Fibroblast of lung (primary cell): ENCODE measurements around the gene ANGPTL3. TPM values are rescaled to one million over a fixed set of nuclear protein-coding genes. Genes with fewer than 3 reads are reported as not detected.
"Not testable (repeated sequence)": the region's sequence is repeated elsewhere in the genome, so short reads cannot be mapped to it uniquely, and the experiment has no call there.

Source experiments
- DNase-seq, 2 donors: peaks; one replicate each; pipeline versions ENCODE4 v3.0.0 to v3.0.0-alpha.2; 2010; ENCODE audit warnings: low read depth in 2 of 2
- H2AFZ ChIP-seq: 2 replicates; pipeline ENCODE4 v1.5.1; 2012; ENCODE audit warnings: low read length, control low read depth, inconsistent platforms
- H3K27ac ChIP-seq: 2 replicates; pipeline ENCODE4 v1.5.1; 2011; ENCODE audit warnings: low read length, control low read depth; ENCODE audit not compliant: insufficient read depth
- H3K27me3 ChIP-seq: 2 replicates; pipeline ENCODE4 v1.5.1; 2011; ENCODE audit warnings: mild to moderate bottlenecking, low read length; ENCODE audit not compliant: control insufficient read depth, insufficient read depth
- H3K36me3 ChIP-seq: 2 replicates; pipeline ENCODE4 v1.5.1; 2011; ENCODE audit warnings: low read length; ENCODE audit not compliant: control insufficient read depth, insufficient read depth
- H3K4me1 ChIP-seq: 2 replicates; pipeline ENCODE4 v1.5.1; 2011; ENCODE audit warnings: low read length; ENCODE audit not compliant: control insufficient read depth, insufficient read depth; ENCODE audit errors: extremely low read depth
- H3K4me2 ChIP-seq: 2 replicates; pipeline ENCODE4 v1.5.1; 2011; ENCODE audit warnings: low read length, control low read depth; ENCODE audit not compliant: insufficient read depth; ENCODE audit errors: extremely low read depth
- H3K4me3 ChIP-seq, 4 experiments: fragments of 200-600 bp in 1 of 4; sonication (generic) in 1 of 4; replicated peaks in 1 of 4; 2 replicates each; pipeline ENCODE4 v1.5.1; 2011 to 2016; ENCODE audit warnings: low read length in 4 of 4, low read depth in 3 of 4, mild to moderate bottlenecking in 3 of 4, control low read depth in 2 of 4, inconsistent platforms in 1 of 4, mixed read lengths in 1 of 4; ENCODE audit not compliant: insufficient read depth in 1 of 4; ENCODE audit errors: control extremely low read depth in 1 of 4
- H3K79me2 ChIP-seq: 2 replicates; pipeline ENCODE4 v1.5.1; 2012; ENCODE audit warnings: mild to moderate bottlenecking, low read length, inconsistent platforms; ENCODE audit not compliant: control insufficient read depth, insufficient read depth
- H3K9ac ChIP-seq: 2 replicates; pipeline ENCODE4 v1.5.1; 2011; ENCODE audit warnings: mild to moderate bottlenecking, low read length, control low read depth; ENCODE audit not compliant: insufficient read depth
- H3K9me3 ChIP-seq: 2 replicates; pipeline ENCODE4 v1.5.1; 2012; ENCODE audit warnings: low read depth, low read length; ENCODE audit not compliant: control insufficient read depth, insufficient read depth
- H4K20me1 ChIP-seq: 2 replicates; pipeline ENCODE4 v1.5.1; 2011; ENCODE audit warnings: low read length; ENCODE audit not compliant: control insufficient read depth, insufficient read depth; ENCODE audit errors: extremely low read depth
- CTCF ChIP-seq, 2 donors: IDR thresholded peaks in 1 of 2; conservative IDR thresholded peaks in 1 of 2; 1 replicate in 1 of 2; 2 replicates in 1 of 2; pipeline ENCODE4 v1.5.1; 2011 to 2012; ENCODE audit warnings: low read length in 2 of 2, control low read depth in 1 of 2, inconsistent platforms in 1 of 2, low read depth in 1 of 2, mild to moderate bottlenecking in 1 of 2
- EZH2 ChIP-seq: IDR thresholded peaks from 2 replicates; pipeline ENCODE4 v1.5.1; 2012; ENCODE audit warnings: low read length, control low read depth, mild to moderate bottlenecking; ENCODE audit errors: missing control alignments
- polyA minus RNA-seq: library from RNA; depleted of rRNA, polyadenylated mRNA; stranded (reverse); fragments of >200 nt; gene quantifications from 2 replicates; pipeline ENCODE4 v1.2.3, GENCODE V29; 2011; ENCODE audit warnings: low replicate concordance
- polyA plus RNA-seq, 2 donors: library from polyadenylated mRNA; depleted of rRNA in 1 of 2; stranded (reverse) in 1 of 2; unstranded in 1 of 2; fragments of >200 nt; gene quantifications; 2 replicates each; pipeline ENCODE4 v1.2.1, GENCODE V29; 2011 to 2012; ENCODE audit warnings: missing spikeins in 1 of 2
- total RNA-seq: library from RNA; depleted of rRNA; stranded (reverse); fragments of >200 nt; gene quantifications from 2 replicates; pipeline ENCODE4 v1.2.1, GENCODE V29; 2014

ANGPTL3 gene
- total RNA-seq (not detected in 2 replicates), polyA plus RNA-seq (not detected in 2 replicates), polyA minus RNA-seq (not detected in 2 replicates)
- 0.17 TPM in 1 of 2 replicates, not detected in the other for polyA plus RNA-seq (2012)

- H3K27me3 ChIP-seq, result no peaks in the 10 kb centered on the region
- no peak within 1 kb of the TSS for H3K9ac ChIP-seq
- TF ChIP-seq EZH2 (no peak), CTCF (conservative IDR thresholded peaks at IDR 0.05 in 1 of 2, IDR thresholded peaks at IDR 0.05 in 1 of 2; ENCODE audit: low read depth in 1 of 2, low read length in 2 of 2) (no peak)
- H3K79me2 ChIP-seq, result no peaks in the 10 kb centered on the region
- H3K9me3 ChIP-seq, result no peaks in the 10 kb centered on the region
- no peak within 1 kb of the TSS for H2AFZ ChIP-seq
- H3K4me1 ChIP-seq, result no peaks in the 10 kb centered on the region
- no peak for DNase-seq
- H3K4me2 ChIP-seq, result no peak within 1 kb of the TSS
- no peak within 1 kb of the TSS for H3K27ac ChIP-seq
- H4K20me1 ChIP-seq, result no peaks in the 10 kb centered on the region
- H3K36me3 ChIP-seq, result no peaks in the 10 kb centered on the region
- H3K4me3 ChIP-seq, result no peak within 1 kb of the TSS
Measured at GRCh38 chr1:62597281-62597680, at the start of gene ANGPTL3. ANGPTL3 (plus strand) TSS chr1:62597520; CDS start chr1:62597567, 47 bp downstream.

GRCh38 chr1:62561306-62561705 lies 36.0 kb upstream of the ANGPTL3 start:
- no peaks in the 10 kb centered on the region for H3K27me3 ChIP-seq
- H3K79me2 ChIP-seq, result no peaks in the 10 kb centered on the region
- H3K36me3 ChIP-seq, result no peaks in the 10 kb centered on the region
- H4K20me1 ChIP-seq, result no peaks in the 10 kb centered on the region
- no peaks in the 10 kb centered on the region for H3K9me3 ChIP-seq
- no peak overlapping the region for H3K9ac ChIP-seq
- no peak overlapping the region for H2AFZ ChIP-seq
- H3K27ac ChIP-seq, result no peak overlapping the region
- H3K4me2 ChIP-seq, result no peak overlapping the region
- H3K4me3 ChIP-seq, result no peak overlapping the region
- TF ChIP-seq CTCF (conservative IDR thresholded peaks at IDR 0.05 in 1 of 2, IDR thresholded peaks at IDR 0.05 in 1 of 2; ENCODE audit: low read depth in 1 of 2, low read length in 2 of 2), result no peak
- no peak for TF ChIP-seq EZH2
- no peaks in the 10 kb centered on the region for H3K4me1 ChIP-seq
- no peak for DNase-seq

- not testable (repeated sequence) for H3K36me3 ChIP-seq, H4K20me1 ChIP-seq, H3K79me2 ChIP-seq, H3K9me3 ChIP-seq, H3K27me3 ChIP-seq, H3K27ac ChIP-seq, H3K4me3 ChIP-seq, DNase-seq, H3K4me1 ChIP-seq, H3K9ac ChIP-seq, H3K4me2 ChIP-seq, H2AFZ ChIP-seq
Measured at GRCh38 chr1:62567182-62567581, 30.1 kb upstream of the ANGPTL3 start.

GRCh38 chr1:62567926-62568325 lies 29.4 kb upstream of the ANGPTL3 start:
- not testable (repeated sequence) for H3K4me2 ChIP-seq, H3K36me3 ChIP-seq, H3K4me3 ChIP-seq, H3K9ac ChIP-seq, H3K27me3 ChIP-seq, H3K9me3 ChIP-seq, H3K79me2 ChIP-seq, H3K4me1 ChIP-seq, H3K27ac ChIP-seq, DNase-seq, H2AFZ ChIP-seq, H4K20me1 ChIP-seq

- not testable (repeated sequence) for H3K4me2 ChIP-seq, H2AFZ ChIP-seq, DNase-seq, H3K9me3 ChIP-seq, H3K79me2 ChIP-seq, H4K20me1 ChIP-seq, H3K36me3 ChIP-seq, H3K27ac ChIP-seq, H3K4me3 ChIP-seq, H3K9ac ChIP-seq, H3K4me1 ChIP-seq, H3K27me3 ChIP-seq
Measured at GRCh38 chr1:62571517-62571916, 25.8 kb upstream of the ANGPTL3 start.
